AG10803 (cell line): ENCODE data around the gene CLMN.

ENCODE experiments used
- DNase-seq: peaks from one replicate; pipeline ENCODE4 v3.0.0; 2010; ENCODE audit warnings: low read depth
- H3K4me3 ChIP-seq: 2 replicates; pipeline ENCODE4 v1.5.1; 2011; ENCODE audit warnings: mild to moderate bottlenecking, low read length, control low read depth
- TF ChIP-seq, protein P1 (sequence below): conservative IDR thresholded peaks from 2 replicates; pipeline ENCODE4 v1.5.1; 2011; ENCODE audit warnings: mild to moderate bottlenecking, low read length, control low read depth, inconsistent platforms

CLMN gene

DNA sequence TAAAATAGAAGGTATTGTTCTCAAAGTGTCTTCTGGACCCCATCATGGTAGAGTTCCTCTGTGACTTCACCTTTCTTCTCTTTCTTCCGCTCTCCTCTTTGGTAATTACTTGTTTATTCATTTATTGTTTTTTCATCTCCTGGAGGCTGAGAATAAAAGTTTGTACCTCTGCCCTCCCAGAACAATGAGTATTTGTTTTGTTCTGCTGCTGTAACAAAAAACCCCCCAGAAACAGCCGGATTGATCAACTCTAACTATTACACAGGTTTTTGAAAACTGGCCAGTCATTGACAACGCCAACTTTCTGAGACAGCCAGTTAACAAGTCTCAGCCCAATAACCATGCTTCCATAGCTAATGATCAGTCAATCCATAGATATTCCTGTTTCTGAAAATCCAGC, 154.2 kb downstream of the CLMN start:
- H3K4me3 ChIP-seq, result no peak overlapping the region
- no peak for DNase-seq
- TF ChIP-seq, protein P1, sequence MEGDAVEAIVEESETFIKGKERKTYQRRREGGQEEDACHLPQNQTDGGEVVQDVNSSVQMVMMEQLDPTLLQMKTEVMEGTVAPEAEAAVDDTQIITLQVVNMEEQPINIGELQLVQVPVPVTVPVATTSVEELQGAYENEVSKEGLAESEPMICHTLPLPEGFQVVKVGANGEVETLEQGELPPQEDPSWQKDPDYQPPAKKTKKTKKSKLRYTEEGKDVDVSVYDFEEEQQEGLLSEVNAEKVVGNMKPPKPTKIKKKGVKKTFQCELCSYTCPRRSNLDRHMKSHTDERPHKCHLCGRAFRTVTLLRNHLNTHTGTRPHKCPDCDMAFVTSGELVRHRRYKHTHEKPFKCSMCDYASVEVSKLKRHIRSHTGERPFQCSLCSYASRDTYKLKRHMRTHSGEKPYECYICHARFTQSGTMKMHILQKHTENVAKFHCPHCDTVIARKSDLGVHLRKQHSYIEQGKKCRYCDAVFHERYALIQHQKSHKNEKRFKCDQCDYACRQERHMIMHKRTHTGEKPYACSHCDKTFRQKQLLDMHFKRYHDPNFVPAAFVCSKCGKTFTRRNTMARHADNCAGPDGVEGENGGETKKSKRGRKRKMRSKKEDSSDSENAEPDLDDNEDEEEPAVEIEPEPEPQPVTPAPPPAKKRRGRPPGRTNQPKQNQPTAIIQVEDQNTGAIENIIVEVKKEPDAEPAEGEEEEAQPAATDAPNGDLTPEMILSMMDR, result no peak

DNA sequence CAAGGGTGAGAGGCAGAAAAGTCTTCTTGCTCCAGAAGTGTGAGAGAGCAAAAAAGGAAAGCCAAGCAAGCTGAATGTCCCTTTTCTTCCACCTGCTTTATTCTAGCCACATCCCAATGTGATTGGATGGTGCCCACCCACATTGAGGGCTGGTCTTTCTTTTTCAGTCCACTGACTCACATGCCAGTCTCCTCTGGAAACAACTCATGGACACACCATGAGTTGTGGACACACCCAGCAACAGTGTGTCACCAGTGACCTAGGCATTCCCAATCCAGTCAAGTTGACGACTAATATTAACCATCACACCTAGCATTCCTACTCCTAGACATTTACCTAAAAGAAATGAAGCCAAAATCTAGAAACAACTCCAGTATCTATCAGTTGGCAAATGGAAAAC, 155.2 kb downstream of the CLMN start:
- TF ChIP-seq, protein P1, result no peak
- DNase-seq, result no peak
- no peak overlapping the region for H3K4me3 ChIP-seq

DNA sequence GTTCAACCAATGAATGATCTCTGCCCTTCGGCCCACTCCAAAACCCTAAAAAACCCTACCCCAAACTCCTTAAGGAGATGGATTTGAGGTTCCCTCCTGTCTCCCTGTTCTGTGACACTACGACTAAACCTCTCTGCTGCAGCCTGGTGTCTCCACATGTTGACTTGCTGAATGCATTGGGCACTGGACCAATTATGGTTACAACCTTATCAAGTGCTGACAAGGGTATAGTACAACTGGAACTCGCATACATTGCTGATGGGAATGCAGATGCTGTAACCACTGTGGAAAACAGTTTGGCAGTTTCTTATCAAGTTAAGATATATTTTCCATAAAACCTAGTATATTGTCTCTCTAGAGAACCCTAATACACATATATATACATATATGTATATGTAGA, 156.0 kb downstream of the CLMN start:
- H3K4me3 ChIP-seq, result no peak overlapping the region
- DNase-seq, result no peak
- TF ChIP-seq, protein P1, result no peak

DNA sequence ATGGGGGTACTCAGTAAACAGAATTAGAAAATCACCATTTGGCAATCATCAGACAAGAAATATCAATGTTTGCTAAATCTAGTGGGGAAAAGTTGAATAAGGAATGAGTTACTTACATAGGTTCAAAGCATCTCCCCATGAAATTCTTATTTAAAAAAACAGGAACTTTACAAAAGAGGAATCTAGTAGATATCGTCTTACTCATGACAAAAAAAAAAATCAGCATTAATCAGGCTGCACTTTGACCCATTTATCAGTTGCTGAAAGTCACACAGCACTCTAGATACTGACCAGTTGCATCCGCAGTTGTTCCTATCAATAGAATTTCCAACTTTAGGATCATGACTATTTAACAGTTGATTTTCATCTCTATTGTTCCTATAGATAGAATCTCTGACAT, 156.6 kb downstream of the CLMN start:
- TF ChIP-seq, protein P1, result no peak
- DNase-seq, result no peak
- no peak overlapping the region for H3K4me3 ChIP-seq

DNA sequence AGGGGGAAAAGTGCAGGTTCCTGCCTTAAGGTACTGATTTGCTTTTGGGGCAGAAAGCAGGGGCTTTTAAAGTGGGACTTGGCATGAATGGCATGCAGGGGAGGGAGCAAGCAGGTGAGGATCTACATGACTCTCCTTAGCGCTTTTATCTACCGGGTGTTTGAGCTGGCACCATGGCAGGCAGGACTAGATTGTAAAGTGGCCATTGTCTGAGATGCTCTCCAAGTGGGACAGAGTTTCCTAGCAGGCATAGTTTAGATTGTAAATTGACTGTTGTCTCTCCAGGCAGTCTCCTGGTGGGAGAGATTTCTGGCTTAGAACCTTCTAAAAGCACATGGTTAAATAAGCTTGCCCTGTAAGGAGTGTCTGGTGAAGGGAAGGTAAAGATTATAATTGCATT, 157.1 kb downstream of the CLMN start:
- TF ChIP-seq, protein P1, result no peak
- DNase-seq, result no peak
- H3K4me3 ChIP-seq, result no peak overlapping the region

DNA sequence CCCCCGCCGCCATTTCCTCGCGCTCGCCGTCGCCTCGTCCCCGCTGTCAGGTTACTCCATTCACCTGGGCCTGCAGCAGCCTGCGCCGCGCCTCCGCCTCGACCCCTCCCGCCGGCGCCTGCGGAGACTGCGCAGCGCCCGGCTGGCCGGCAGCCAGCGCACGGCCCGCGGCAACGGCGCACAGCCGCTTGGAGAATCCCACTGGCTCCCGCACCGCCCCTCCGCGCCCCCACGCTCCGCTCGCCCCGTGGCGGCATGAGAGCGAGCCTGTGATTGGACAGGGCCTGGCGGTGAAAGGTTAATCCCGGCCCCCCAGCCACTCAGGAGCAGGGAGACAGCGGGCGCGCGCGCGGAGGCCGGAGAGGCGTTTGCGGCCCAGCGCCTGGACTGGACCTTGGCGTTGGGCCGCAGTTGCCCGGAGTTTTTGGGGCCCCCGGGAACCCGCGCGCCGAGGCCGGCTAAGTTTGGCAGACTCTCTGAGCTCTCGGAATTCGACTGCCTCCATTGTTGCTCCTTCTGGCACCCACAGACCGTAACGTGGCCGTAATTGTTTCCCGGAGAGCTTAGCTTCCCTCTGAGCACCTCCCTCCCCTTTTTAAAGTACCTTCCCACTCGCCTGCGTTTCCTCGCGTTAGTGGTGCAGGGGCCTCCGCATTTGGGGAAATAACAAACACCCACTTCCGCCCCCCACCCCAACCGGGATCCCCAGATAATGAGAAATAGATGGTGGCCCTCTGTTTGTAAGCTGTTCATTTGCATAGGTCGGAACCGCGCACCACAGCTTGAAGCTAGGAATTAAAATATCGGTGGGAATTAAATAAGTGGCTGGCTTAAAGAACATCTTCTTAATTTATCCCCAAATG, 162.2 kb downstream of the CLMN start, which contains the start of gene DICER1:
DICER1 (minus strand) TSS at position 203 of the 863 bp plus-strand sequence. CDS start 24,071 bp downstream, outside the sequence.
- DNase-seq, result peak; percentile 92
- H3K4me3 ChIP-seq, result peak within 1 kb of the TSS; percentile 75
- TF ChIP-seq, protein P1, result no peak

DNA sequence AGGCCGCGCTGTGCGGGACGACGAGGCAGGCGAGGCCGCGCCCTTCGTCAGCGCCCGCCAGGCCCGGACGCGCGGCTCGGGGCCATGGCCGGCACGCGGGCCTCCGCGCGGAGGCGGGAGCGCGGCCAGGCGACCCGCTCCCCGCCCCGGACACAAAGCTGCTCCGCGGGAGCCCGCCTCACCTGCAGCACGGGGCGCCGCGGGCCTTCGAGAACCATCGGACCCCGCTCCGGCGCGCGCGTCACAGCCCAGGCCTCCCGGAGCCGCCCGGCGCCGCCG, 162.7 kb downstream of the CLMN start:
- TF ChIP-seq, protein P1, result no peak
- peak overlapping the region; percentile 75 for H3K4me3 ChIP-seq
- peak; percentile 36 for DNase-seq
